GM23338 (cell line): Measurements from ENCODE around the gene C1orf174. TPM values are rescaled to one million over a fixed set of nuclear protein-coding genes. Genes with fewer than 3 reads are reported as not detected.

Experiments used
- ATAC-seq: fragments of 200-7000 bp; cut with Tn5 transposase; 3 replicates; pipeline ENCODE4 v1.9.1; 2020
- DNase-seq: peaks from one replicate; pipeline ENCODE4 v3.0.0-alpha.2; 2015; ENCODE audit warnings: low spot score
- H2AFZ ChIP-seq: fragments of 200-600 bp; sonication (generic); 2 replicates; pipeline ENCODE4 v1.8.0; 2016; ENCODE audit warnings: antibody characterized with exemption, mild to moderate bottlenecking, moderate library complexity
- H3F3A ChIP-seq: fragments of 200-600 bp; sonication (generic); replicated peaks from 2 replicates; pipeline ENCODE4 v1.8.0; 2017; ENCODE audit warnings: antibody characterized with exemption, mixed run types, low read depth
- H3K27ac ChIP-seq: fragments of 200-600 bp; sonication (generic); 2 replicates; pipeline ENCODE4 v1.6.1; 2016; ENCODE audit warnings: low read depth
- H3K27me3 ChIP-seq: fragments of 200-600 bp; sonication (generic); 2 replicates; pipeline ENCODE4 v1.8.0; 2016; ENCODE audit warnings: mild to moderate bottlenecking, mixed run types, moderate library complexity; ENCODE audit not compliant: insufficient read depth
- H3K36me3 ChIP-seq: fragments of 200-600 bp; sonication (generic); 2 replicates; pipeline ENCODE4 v1.8.0; 2016; ENCODE audit warnings: mild to moderate bottlenecking; ENCODE audit not compliant: insufficient read depth
- H3K4me1 ChIP-seq: fragments of 200-600 bp; sonication (generic); 2 replicates; pipeline ENCODE4 v1.8.0; 2016; ENCODE audit warnings: mild to moderate bottlenecking, moderate library complexity; ENCODE audit not compliant: insufficient read depth
- H3K4me2 ChIP-seq: fragments of 200-600 bp; sonication (generic); 2 replicates; pipeline ENCODE4 v1.7.1; 2017; ENCODE audit warnings: mixed run types
- H3K4me3 ChIP-seq: fragments of 200-600 bp; sonication (generic); 2 replicates; pipeline ENCODE4 v1.6.1; 2016; ENCODE audit warnings: mixed run types
- H3K79me2 ChIP-seq: fragments of 200-600 bp; sonication (generic); replicated peaks from 2 replicates; pipeline ENCODE4 v1.8.0; 2017; ENCODE audit warnings: mild to moderate bottlenecking; ENCODE audit not compliant: insufficient read depth
- H3K9me2 ChIP-seq: fragments of 200-600 bp; sonication (generic); 2 replicates; pipeline ENCODE4 v1.8.0; 2017; ENCODE audit not compliant: insufficient read depth
- H4K20me1 ChIP-seq: fragments of 200-600 bp; sonication (generic); replicated peaks from 2 replicates; pipeline ENCODE4 v1.8.0; 2017; ENCODE audit warnings: mild to moderate bottlenecking; ENCODE audit not compliant: insufficient read depth
- H3K27ac Mint-ChIP-seq: 2 replicates; pipeline ENCODE4 v1.8.0; 2020; ENCODE audit warnings: inconsistent platforms, mild to moderate bottlenecking, moderate library complexity, mixed read lengths
- H3K27me3 Mint-ChIP-seq: 3 replicates; pipeline ENCODE4 v1.8.0; 2022; ENCODE audit warnings: low read depth, mild to moderate bottlenecking, moderate library complexity, mixed read lengths, inconsistent platforms; ENCODE audit not compliant: insufficient read depth, poor library complexity
- H3K36me3 Mint-ChIP-seq: 3 replicates; pipeline ENCODE4 v1.8.0; 2021; ENCODE audit warnings: low read depth, mild to moderate bottlenecking, inconsistent platforms, moderate library complexity, mixed read lengths
- H3K4me1 Mint-ChIP-seq: 3 replicates; pipeline ENCODE4 v1.8.0; 2020; ENCODE audit warnings: mild to moderate bottlenecking, inconsistent platforms, mixed read lengths
- H3K4me3 Mint-ChIP-seq: 3 replicates; pipeline ENCODE4 v1.8.0; 2021; ENCODE audit warnings: moderate library complexity, mild to moderate bottlenecking, inconsistent platforms, mixed read lengths
- H3K9me3 Mint-ChIP-seq: 3 replicates; pipeline ENCODE4 v1.8.0; 2020; ENCODE audit warnings: moderate library complexity, mild to moderate bottlenecking, inconsistent platforms, mixed read lengths
- CTCF ChIP-seq, 2 experiments: fragments of 200-600 bp in 1 of 2; sonication (generic) in 1 of 2; conservative IDR thresholded peaks; 2 replicates each; pipeline versions ENCODE4 v1.5.1 to v1.6.1; 2016 to 2017; ENCODE audit warnings: antibody characterized with exemption in 2 of 2, low read depth in 2 of 2, mild to moderate bottlenecking in 2 of 2, moderate library complexity in 1 of 2
- ETS1 ChIP-seq: IDR thresholded peaks from 2 replicates; pipeline ENCODE4 v1.6.1; 2016; ENCODE audit warnings: antibody characterized with exemption
- EZH2phosphoT487 ChIP-seq: fragments of 200-600 bp; sonication (generic); IDR thresholded peaks from one replicate; pipeline ENCODE4 v1.8.1; 2018; ENCODE audit warnings: antibody characterized with exemption; ENCODE audit not compliant: unreplicated experiment
- STAT1 ChIP-seq: IDR thresholded peaks from one replicate; pipeline ENCODE4 v1.6.1; 2016; ENCODE audit warnings: antibody characterized with exemption; ENCODE audit not compliant: unreplicated experiment
- ZNF114 ChIP-seq: fragments of 250-450 bp; sonication (Bioruptor Pico); IDR thresholded peaks from 2 replicates; pipeline ENCODE4 v1.5.0; 2020; ENCODE audit warnings: mild to moderate bottlenecking, moderate library complexity
- polyA plus RNA-seq: library from polyadenylated mRNA; unstranded; fragments of >200 nt; fragmentation: Nextera tagmentation; extraction: Ambion mirVana; gene quantifications from 2 replicates; pipeline ENCODE4 v1.2.1, GENCODE V29; 2016
- total RNA-seq: library from RNA; depleted of rRNA; stranded (reverse); fragments of >200 nt; shearing (Covaris generic); gene quantifications from 2 replicates; pipeline ENCODE4 v1.2.3, GENCODE V29; 2014

Gene C1orf174
- total and polyA plus RNA-seq, 2 experiments from 2014 or later, result 28.5 to 28.7 TPM

DNA sequence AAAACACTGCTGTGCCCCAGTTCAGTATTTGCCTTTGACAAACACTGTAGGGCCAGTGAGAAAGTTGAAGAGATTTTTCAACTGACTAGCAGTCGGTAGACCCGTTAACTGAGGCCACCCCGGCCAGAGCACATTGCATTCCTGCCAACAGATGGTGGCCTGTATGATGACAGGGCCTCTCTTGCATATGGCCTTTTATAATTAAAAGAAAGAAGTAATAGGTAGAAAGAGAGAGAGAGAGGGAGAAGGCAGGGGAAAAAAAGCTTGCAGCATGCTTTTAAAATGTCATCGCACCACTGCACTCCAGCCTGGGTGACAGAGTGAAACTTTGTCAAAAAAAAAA lies 4.7 kb upstream of the C1orf174 start:
- Mint-ChIP-seq H3K27ac (no peak overlapping the region), H3K27me3 (peaks cover 11% of the 10 kb centered on the region), H3K4me1 (peaks cover 20% of the 10 kb centered on the region), H3K36me3 (no peaks in the 10 kb centered on the region; the same call in 2 of the 3 replicates), H3K4me3 (no peak overlapping the region), H3K9me3 (peaks cover under 1% of the 10 kb centered on the region; the same call in 1 of the 3 replicates)
- Histone ChIP-seq H3F3A (peaks cover under 1% of the 10 kb centered on the region; the same call in 1 of the 2 replicates), H3K4me3 (no peak overlapping the region), H3K27me3 (no peaks in the 10 kb centered on the region), H2AFZ (no peak overlapping the region), H3K27ac (no peak overlapping the region), H3K79me2 (no peaks in the 10 kb centered on the region), H4K20me1 (no peaks in the 10 kb centered on the region), H3K4me2 (no peak overlapping the region), H3K36me3 (no peaks in the 10 kb centered on the region), H3K9me2 (no peaks in the 10 kb centered on the region), H3K4me1 (no peaks in the 10 kb centered on the region)
- peak; percentile 9 for DNase-seq
- TF ChIP-seq ZNF114, result no peak
- no peak for TF ChIP-seq CTCF (conservative IDR thresholded peaks at IDR 0.05; ENCODE audit: low read depth in 2 of 2)
- TF ChIP-seq ETS1, result no peak
- no peak for ATAC-seq

DNA sequence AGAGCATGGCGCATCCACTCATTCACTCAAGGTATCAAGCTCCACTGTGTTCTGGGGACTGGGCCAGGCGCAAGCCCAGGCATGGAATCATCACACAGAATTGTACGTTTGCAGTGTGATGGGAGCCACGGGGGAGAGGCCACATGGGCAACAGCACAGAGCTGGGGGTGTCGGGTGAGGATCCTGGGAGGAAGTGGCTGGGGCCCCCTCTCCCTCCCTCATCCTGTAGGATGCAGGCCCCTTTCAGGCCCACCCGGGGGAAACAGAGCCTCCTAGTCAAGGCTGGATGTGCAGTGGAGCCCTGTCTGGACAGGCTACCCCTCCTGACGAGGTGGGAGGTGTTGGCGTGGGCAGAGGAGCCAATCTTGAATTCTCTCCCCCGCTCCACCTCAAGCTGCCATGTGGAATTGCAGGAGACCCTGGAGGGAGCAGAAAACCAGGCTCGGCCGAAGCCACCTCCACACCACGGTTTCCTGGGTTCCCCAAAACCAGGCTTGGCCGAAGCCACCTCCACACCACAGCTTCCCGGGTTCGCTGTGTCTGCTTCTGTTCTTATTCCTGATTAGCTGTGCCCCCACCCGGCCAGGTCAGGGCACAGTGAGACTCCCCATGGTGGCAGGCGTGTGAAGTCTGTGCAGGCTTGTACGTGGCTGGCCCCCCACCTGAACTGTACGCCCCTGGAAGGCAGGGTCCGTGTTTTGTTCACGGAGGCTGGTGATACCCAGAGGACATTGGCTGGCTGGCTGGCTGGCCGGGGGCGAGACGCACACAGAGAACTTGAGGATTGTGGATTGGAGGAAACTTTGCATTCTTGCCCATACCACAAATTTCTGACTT lies 4.2 kb upstream of the C1orf174 start:
- Mint-ChIP-seq H3K4me3 (no peak overlapping the region), H3K36me3 (no peaks in the 10 kb centered on the region; the same call in 2 of the 3 replicates), H3K27me3 (peaks cover 12% of the 10 kb centered on the region), H3K4me1 (peaks cover 22% of the 10 kb centered on the region), H3K9me3 (peaks cover 2% of the 10 kb centered on the region; the same call in 2 of the 3 replicates), H3K27ac (no peak overlapping the region)
- no peak overlapping the region for H3K4me3 ChIP-seq
- no peak overlapping the region for H2AFZ ChIP-seq
- H3K79me2 ChIP-seq, result peaks cover 2% of the 10 kb centered on the region
- no peak overlapping the region for H3K4me2 ChIP-seq
- H4K20me1 ChIP-seq, result no peaks in the 10 kb centered on the region
- no peak for TF ChIP-seq STAT1
- no peak for TF ChIP-seq EZH2phosphoT487
- no peak for TF ChIP-seq ZNF114
- TF ChIP-seq ETS1, result no peak
- H3K9me2 ChIP-seq, result no peaks in the 10 kb centered on the region
- H3K27me3 ChIP-seq, result no peaks in the 10 kb centered on the region
- H3K36me3 ChIP-seq, result no peaks in the 10 kb centered on the region
- ATAC-seq (no peak), DNase-seq (no peak)
- no peak overlapping the region for H3K27ac ChIP-seq
- no peaks in the 10 kb centered on the region for H3K4me1 ChIP-seq
- H3F3A ChIP-seq, result peaks cover 3% of the 10 kb centered on the region; the same call in 1 of the 2 replicates
